AG08396 (cell line): Measurements from ENCODE around the gene BMERB1.
"Not testable (repeated sequence)": the region's sequence is repeated elsewhere in the genome, so short reads cannot be mapped to it uniquely, and the experiment has no call there.

Source experiments
- DNase-seq: peaks from one replicate; pipeline ENCODE4 v3.0.0; 2012; ENCODE audit warnings: low spot score, mixed read lengths

BMERB1 gene

GRCh38 chr16:15434425-15435215 lies at the start of gene BMERB1:
Gene BMERB1, plus strand, starts transcription at chr16:15434588. Its CDS starts 66 bp downstream, at chr16:15434654.
- peak; percentile 91 for DNase-seq

DNA sequence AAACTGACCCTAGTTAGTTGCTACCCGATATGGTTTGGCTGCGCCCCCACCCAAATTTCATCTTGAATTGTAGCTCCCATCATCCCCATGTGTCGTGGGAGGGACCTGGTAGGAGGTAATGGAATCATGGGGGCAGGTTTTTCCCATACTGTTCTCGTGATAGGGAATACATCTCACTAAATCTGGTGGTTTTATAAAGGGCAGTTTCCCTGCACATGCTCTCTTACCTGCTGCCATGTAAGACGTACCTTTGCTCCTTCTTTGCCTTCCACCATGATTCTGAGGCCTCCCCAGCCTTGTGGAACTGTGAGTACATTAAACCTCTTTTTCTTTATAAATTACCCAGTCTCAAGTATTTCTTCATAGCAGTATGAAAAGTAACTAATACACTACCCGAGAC lies 46.3 kb upstream of the BMERB1 start:
- DNase-seq, result not testable (repeated sequence)

DNA sequence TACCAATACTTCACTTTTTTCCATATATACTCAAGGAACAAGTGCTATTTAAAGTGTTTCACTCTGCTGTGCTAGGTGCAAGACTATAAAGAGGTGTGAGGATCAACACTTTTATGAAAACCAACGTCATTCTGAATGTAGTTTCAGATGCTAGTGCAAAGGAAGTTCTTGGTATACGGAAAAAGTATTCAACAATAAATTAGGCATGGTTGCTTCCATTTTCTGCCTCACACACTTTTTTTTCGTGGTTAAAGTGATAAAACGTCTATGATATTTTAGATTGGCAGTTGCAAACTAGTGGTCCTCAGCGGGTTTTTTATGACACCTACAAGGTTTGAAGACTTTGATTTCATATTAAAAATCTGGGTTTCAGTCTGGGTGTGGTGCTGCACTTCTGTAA lies 44.5 kb upstream of the BMERB1 start:
- DNase-seq, result not testable (repeated sequence)

DNA sequence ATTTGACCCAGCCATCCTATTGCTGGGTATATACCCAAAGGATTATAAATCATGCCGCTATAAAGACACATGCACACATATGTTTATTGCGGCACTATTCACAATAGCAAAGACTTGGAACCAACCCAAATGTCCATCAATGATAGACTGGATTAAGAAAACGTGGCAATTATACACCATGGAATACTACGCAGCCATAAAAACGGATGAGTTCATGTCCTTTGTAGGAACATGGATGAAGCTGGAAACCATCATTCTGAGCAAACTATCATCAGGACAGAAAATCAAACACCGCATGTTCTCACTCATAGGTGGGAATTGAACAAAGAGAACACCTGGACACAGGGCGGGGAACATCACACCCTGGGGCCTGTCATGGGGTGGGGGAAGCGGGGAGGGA lies 41.4 kb upstream of the BMERB1 start:
- not testable (repeated sequence) for DNase-seq

GRCh38 chr16:15395631-15396508 lies 38.5 kb upstream of the BMERB1 start, which contains the start of gene MPV17L:
Gene MPV17L, plus strand, starts transcription at chr16:15395754. Its CDS starts 144 bp downstream, at chr16:15395898.
- peak; percentile 41 for DNase-seq

DNA sequence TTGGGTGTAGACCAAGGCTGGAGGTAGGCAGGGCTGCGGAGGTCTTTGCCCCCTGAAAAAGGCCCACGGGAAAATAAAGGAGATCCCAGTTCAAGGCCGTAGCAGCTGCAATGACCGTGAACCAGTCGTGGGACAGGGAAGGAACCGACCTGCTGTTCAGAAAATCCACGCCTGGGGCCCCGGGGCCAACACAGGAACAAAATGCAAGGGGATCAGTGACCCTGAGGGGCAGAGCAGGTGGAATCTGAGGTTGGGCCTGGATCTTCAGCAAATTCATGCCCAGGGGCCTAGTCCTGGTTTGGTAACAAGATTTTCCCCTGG lies 37.9 kb upstream of the BMERB1 start:
- not testable (repeated sequence) for DNase-seq

GRCh38 chr16:15396948-15397594 lies 37.3 kb upstream of the BMERB1 start:
- DNase-seq, result no peak

DNA sequence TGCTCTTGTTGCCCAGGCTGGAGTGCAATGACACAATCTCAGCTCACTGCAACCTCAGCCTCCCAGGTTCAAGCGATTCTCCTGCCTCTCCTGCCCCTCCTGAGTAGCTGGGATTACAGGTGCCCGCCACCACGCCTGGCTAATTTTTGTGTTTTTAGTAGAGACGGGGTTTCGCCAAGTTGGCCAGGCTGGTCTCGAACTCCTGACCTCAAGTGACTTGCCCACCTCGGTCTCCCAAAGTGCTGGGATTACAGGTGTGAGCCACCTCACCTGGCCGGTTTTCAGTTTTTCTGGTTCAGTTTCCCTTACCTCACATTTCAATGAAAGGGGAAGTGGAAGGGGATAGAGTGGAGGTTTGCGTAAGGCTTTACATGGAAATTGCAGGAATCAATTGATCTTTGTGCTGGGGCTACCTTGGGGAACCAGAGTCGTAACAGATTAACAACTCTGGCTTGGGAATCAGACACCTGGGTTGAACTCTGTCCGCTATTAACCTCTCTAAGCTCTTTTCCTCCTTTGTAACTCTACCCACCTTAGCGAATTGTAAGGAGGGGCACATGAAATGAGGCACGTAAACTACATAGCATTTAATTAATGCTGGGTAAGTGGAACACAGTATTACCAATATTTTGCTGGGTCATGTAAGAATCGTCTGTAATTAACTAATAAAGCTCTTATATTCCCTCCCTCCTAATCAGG lies 35.6 kb upstream of the BMERB1 start:
- DNase-seq, result no peak

GRCh38 chr16:15399317-15399716 lies 35.1 kb upstream of the BMERB1 start:
- no peak for DNase-seq

- not testable (repeated sequence) for DNase-seq
These were observed 34.1 kb upstream of the BMERB1 start for GRCh38 chr16:15400314-15400713.

DNA sequence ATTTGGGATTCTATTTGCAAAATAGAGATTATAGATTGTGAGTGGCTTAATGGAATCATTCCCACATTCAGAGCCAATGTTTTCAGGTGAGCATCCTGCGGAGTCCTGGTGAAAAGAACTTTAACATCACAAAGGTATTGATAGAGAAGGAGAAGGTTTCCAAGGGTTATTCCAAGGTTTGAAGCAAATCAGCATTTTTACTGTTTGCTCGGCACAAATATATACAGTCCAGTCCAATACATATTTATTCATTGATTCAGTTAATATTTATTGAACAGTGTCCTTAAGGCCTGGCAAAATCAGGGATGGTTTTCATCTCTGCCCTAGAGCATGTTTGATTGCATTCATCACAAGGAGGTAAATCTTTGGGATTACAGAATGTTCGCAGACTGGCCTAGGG lies 32.4 kb upstream of the BMERB1 start:
- no peak for DNase-seq

- no peak for DNase-seq
These were observed 30.9 kb upstream of the BMERB1 start for GRCh38 chr16:15403392-15403995.

DNA sequence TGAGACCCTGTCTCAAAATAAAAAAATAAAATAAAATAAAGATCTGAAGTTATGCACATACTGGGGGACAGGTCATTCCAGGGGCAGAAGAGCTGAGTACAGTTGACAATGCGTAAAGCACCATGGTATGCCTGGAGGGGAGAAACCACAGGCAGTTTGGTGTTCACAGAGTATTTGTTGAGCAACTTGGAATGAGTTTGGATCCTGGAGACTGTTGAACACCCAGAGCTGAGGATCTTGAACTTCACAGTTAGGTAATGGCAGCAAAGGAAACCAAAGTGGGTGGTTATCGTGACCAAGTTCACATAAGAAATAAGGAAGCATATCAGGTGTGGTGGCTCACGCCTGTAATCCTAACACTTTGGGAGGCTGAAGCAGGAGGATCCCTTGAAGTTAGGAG lies 30.3 kb upstream of the BMERB1 start:
- DNase-seq, result not testable (repeated sequence)

DNA sequence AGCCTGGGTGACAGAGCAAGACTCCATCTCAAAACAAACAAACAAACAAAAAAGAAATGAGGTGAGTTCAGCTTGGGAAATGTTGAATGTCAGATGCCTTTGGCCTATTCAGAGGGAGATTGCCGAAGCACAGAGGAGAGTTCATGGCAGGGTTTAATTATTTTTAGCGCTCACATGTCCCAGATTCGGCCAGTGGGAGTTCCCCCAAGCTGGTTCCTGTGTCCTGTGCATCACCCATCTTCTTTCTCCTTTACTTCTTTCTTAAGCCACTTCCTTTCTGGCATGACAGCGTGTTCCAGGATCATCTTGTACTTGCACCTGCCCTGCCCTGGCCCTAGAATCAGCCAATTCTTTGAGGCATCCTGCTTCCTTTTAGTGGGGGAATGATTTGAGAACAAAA lies 29.6 kb upstream of the BMERB1 start:
- no peak for DNase-seq

DNA sequence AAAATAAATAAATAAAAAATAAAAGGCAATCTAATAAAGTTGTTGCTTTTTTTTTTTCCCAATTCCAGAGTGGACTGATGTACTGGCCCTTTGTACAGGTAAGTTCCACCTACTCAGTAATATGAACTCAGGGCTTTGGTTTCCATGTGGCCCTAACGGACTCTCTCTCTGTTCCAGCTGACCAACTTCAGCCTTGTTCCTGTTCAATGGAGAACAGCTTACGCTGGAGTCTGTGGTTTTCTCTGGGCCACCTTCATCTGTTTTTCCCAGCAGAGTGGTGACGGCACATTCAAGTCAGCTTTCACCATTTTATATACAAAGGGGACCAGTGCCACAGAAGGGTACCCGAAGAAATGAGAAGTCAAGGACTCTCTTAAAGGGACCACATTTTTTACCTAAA lies 26.6 kb upstream of the BMERB1 start:
- not testable (repeated sequence) for DNase-seq

GRCh38 chr16:15409476-15409875 lies 24.9 kb upstream of the BMERB1 start:
- not testable (repeated sequence) for DNase-seq

DNA sequence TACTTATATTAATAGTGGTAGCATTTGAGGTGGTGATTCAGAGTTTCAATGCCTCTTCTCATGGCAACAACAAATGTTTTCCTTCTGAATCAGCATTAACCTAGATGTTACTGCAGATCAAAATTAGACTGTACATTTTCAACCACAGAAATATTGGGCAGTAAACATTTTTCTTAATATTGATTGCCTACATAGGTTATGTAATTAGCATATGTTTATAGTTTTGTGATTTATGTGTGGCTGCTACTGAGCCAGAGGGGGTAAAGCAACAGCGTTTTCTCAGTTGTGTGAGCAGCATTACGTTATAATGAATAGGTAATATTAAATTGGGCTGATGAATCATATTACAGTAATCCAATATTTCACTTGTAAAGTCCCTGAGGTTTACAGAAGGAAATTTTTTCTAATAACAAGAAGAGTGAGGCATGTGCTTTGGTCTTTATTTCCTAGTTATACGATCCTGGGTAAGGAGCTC lies 18.8 kb upstream of the BMERB1 start:
- DNase-seq, result no peak

GRCh38 chr16:15417197-15417596 lies 17.2 kb upstream of the BMERB1 start:
- DNase-seq, result no peak

- no peak for DNase-seq
These were observed 16.2 kb upstream of the BMERB1 start for GRCh38 chr16:15418206-15418605.

DNA sequence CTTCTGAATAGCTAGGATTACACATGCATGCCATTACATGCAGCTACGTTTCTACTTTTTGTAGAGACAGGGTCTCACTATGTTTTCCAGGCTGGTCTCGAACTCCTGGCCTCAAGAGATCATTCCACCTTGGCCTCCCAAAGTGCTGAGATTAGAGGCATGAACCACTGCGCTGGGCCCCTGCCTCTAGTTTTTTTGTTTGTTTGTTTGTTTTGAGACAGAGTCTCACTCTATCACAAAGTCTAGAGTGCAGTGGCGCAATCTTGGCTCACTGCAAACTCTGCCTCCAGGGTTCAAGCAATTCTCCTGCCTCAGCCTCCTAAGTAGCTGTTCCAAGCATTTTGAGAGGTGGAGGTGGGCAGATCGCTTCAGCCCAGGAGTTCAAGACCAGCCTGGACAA lies 12.7 kb upstream of the BMERB1 start:
- not testable (repeated sequence) for DNase-seq

GRCh38 chr16:15422222-15422621 lies 12.2 kb upstream of the BMERB1 start:
- no peak for DNase-seq
